LNCaP clone FGC (cell line): Measurements from ENCODE around the gene SOWAHA.
A peak's percentile ranks its signal among the peaks of the same experiment; 100 is the strongest.

Experiments
- DNase-seq: peaks from one replicate; pipeline ENCODE4 v3.0.0-alpha.2; 2011; ENCODE audit warnings: low read depth
- H3K4me3 ChIP-seq: 2 replicates; pipeline ENCODE4 v1.5.1; 2011; ENCODE audit warnings: mild to moderate bottlenecking, low read depth, low read length, control low read depth
- TF ChIP-seq, protein P1 (sequence below): IDR thresholded peaks from 2 replicates; pipeline ENCODE4 v1.5.1; 2012; ENCODE audit warnings: mild to moderate bottlenecking; ENCODE audit not compliant: control insufficient read depth, insufficient read depth; ENCODE audit errors: extremely low read depth

Gene SOWAHA

GRCh38 chr5:132820162-132820754 is 7.2 kb downstream of the SOWAHA start:
- TF ChIP-seq, protein P1, sequence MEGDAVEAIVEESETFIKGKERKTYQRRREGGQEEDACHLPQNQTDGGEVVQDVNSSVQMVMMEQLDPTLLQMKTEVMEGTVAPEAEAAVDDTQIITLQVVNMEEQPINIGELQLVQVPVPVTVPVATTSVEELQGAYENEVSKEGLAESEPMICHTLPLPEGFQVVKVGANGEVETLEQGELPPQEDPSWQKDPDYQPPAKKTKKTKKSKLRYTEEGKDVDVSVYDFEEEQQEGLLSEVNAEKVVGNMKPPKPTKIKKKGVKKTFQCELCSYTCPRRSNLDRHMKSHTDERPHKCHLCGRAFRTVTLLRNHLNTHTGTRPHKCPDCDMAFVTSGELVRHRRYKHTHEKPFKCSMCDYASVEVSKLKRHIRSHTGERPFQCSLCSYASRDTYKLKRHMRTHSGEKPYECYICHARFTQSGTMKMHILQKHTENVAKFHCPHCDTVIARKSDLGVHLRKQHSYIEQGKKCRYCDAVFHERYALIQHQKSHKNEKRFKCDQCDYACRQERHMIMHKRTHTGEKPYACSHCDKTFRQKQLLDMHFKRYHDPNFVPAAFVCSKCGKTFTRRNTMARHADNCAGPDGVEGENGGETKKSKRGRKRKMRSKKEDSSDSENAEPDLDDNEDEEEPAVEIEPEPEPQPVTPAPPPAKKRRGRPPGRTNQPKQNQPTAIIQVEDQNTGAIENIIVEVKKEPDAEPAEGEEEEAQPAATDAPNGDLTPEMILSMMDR = peak; percentile 84
- no peak for DNase-seq
- no peak overlapping the region for H3K4me3 ChIP-seq

- TF ChIP-seq, protein P1 = no peak
- no peak overlapping the region for H3K4me3 ChIP-seq
- no peak for DNase-seq
These were observed 8.2 kb downstream of the SOWAHA start for GRCh38 chr5:132821350-132821749.

DNA sequence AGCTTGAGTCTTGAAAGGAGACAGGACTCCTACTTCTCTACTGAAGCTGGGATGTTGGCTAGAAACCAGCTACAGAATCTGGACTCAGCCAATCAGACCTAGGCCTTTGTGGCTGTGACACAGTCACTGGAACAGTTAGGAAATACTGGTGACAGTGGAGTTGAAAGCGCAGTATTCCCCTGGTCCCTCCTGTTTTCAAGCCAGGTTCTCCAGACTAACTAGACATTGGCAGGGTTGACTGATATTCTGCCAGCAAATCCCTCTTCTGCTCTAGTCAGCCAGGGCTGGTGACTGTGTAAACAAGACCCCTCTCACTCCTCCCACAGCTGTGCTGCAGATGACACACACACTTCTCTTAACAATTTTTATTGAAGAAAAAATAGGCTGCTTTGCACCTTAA is 8.7 kb downstream of the SOWAHA start:
- no peak overlapping the region for H3K4me3 ChIP-seq
- no peak for DNase-seq
- TF ChIP-seq, protein P1 = no peak

DNA sequence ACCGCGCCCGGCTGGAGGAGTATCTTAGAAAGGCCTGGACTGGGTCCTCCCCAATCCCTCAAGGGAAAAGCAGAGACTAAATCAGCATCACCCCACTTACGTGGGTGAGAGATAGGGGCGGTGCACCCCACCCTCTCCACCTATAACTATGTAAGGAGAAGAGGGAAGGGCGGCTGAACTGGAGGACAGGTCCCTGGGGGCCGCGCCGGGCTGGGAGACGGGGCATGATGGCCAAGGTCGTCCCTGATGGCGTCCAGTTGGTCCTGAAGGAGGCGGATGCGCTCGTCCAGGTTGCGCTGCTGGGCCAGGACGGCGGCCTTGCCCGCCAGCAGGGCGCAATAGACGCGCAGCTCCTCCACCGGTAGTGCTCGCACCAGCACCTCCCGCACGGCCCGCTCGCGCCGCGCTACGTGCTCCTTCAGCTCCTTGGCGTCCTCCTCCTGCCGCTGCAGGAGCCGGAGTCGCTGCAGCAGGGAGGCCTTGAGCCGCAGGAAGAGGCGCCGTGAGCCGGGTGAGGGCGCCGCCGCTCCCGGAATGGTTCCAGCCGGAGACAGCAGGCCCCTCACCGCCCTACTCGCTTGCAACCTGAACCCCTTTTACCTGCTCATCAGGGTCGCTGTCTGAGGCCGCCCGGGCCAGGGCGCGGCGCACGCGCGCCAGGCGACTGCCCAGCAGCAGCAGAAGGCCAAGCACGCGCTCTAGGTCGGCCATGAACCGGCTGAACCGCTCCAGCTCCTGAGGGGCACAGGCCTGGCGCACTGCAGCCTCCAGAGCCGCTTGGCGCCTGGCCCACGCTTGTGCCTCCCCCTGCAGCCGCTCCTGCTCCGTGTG is 9.8 kb downstream of the SOWAHA start:
- DNase-seq = no peak
- TF ChIP-seq, protein P1 = no peak

DNA sequence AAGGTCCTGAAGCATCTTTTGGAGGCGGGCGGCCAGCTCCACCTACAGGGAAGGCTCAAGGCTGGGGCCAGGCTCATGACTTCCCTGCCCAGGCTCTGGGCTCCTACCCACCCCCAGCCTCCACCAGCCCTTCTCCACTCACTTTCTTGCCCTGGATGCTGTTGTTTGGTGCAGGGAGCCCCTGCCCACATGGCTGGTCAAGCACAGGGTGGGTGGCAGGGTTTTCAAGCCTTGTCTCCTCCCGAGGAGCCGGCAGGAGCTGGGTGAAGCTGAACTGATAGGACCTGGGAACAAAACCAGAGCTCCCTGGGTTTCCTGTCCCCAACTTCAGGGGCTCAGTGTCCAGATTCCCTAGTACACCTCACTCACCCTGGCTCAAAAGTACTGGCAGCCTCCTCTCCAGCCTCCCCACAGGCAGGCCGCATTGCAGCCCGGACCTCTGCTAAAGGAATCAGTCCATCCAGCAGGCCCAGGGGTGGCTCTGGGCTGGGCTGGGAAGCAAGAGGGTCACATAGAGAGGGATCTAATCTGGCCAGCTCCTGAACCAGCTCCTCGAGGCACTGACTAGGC is 10.5 kb downstream of the SOWAHA start:
- TF ChIP-seq, protein P1 = no peak
- DNase-seq = no peak
- H3K4me3 ChIP-seq = no peak overlapping the region

More for the DNA sequence above, 9.8 kb downstream of the SOWAHA start:
- no peak overlapping the region for H3K4me3 ChIP-seq

GRCh38 chr5:132824426-132824825 is 11.3 kb downstream of the SOWAHA start:
- DNase-seq = no peak
- TF ChIP-seq, protein P1 = no peak
- no peak overlapping the region for H3K4me3 ChIP-seq
